ENCODE data around the gene MARK2. TPM values are rescaled to one million over a fixed set of nuclear protein-coding genes. Genes with fewer than 3 reads are reported as not detected.

Gene MARK2
- total RNA-seq, 4 donors from 2014 or later: 78.3 to 87.2 (median 81.2) TPM

GRCh38 chr11:63814383-63814736 lies 24.6 kb upstream of the MARK2 start:
- TF ChIP-seq, protein P1, sequence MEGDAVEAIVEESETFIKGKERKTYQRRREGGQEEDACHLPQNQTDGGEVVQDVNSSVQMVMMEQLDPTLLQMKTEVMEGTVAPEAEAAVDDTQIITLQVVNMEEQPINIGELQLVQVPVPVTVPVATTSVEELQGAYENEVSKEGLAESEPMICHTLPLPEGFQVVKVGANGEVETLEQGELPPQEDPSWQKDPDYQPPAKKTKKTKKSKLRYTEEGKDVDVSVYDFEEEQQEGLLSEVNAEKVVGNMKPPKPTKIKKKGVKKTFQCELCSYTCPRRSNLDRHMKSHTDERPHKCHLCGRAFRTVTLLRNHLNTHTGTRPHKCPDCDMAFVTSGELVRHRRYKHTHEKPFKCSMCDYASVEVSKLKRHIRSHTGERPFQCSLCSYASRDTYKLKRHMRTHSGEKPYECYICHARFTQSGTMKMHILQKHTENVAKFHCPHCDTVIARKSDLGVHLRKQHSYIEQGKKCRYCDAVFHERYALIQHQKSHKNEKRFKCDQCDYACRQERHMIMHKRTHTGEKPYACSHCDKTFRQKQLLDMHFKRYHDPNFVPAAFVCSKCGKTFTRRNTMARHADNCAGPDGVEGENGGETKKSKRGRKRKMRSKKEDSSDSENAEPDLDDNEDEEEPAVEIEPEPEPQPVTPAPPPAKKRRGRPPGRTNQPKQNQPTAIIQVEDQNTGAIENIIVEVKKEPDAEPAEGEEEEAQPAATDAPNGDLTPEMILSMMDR (IDR thresholded peaks at IDR 0.05): no peak
- TF ChIP-seq POLR2A (IDR thresholded peaks at IDR 0.05): no peak
- intact Hi-C loops (cut with DNase I; ENCODE audit: low total_unique reads): no loop called here
- H3K4me3 ChIP-seq (ENCODE audit: low read depth, poor library complexity, severe bottlenecking): peak overlapping the region; percentile 59
- WGBS, 2 donors: 26 to 29% methylated on average over 7 of the region's 7 CpGs
- no peak for DNase-seq (ENCODE audit: low spot score in 2 of 2)

DNA sequence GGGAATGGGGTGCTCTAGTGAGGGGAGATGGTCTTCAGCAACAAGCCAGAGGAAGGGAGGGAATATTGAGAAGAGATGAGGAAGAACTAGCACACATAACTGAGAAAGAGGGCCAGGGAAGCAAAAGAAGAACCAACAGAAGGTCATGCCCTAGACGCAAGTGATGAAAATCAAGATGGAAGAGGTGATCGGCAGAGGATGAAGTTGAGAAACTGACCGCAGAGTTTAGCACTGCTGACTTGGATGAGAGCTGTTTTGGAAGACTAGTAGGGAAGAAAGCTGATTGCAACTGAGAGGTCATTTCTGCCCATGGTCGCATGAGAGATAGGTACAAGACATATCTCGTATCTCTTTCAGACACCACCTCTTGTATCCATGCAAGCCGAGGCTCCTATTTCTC lies 22.7 kb upstream of the MARK2 start:
- DNase-seq (ENCODE audit: low spot score in 2 of 2): no peak

GRCh38 chr11:63816732-63817131 lies 22.2 kb upstream of the MARK2 start:
- DNase-seq (ENCODE audit: low spot score in 2 of 2): no peak
- intact Hi-C loops (cut with DNase I; ENCODE audit: low total_unique reads): no loop called here
- no peak for TF ChIP-seq POLR2A (IDR thresholded peaks at IDR 0.05)
- TF ChIP-seq, protein P1 (IDR thresholded peaks at IDR 0.05): no peak
- no peak overlapping the region for H3K4me3 ChIP-seq (ENCODE audit: low read depth, poor library complexity, severe bottlenecking)
- WGBS, 2 donors: 95 to 99% methylated on average over 3 of the region's 3 CpGs

More for the DNA sequence above, 22.7 kb upstream of the MARK2 start:
- intact Hi-C loops (cut with DNase I; ENCODE audit: low total_unique reads): no loop called here
- TF ChIP-seq, protein P1 (IDR thresholded peaks at IDR 0.05): no peak
- no peak for TF ChIP-seq POLR2A (IDR thresholded peaks at IDR 0.05)
- no peak overlapping the region for H3K4me3 ChIP-seq (ENCODE audit: low read depth, poor library complexity, severe bottlenecking)
- 89 to 90% methylated on average over 6 of the region's 6 CpGs for WGBS, 2 donors

- no peak for DNase-seq (ENCODE audit: low spot score in 2 of 2)
- 88 to 89% methylated on average over 27 of the region's 27 CpGs for WGBS, 2 donors
- intact Hi-C loops (cut with DNase I; ENCODE audit: low total_unique reads): no loop called here
- H3K4me3 ChIP-seq (ENCODE audit: low read depth, poor library complexity, severe bottlenecking): no peak overlapping the region
- TF ChIP-seq, protein P1 (IDR thresholded peaks at IDR 0.05): no peak
- no peak for TF ChIP-seq POLR2A (IDR thresholded peaks at IDR 0.05)
Observed at GRCh38 chr11:63817758-63818498, 21.0 kb upstream of the MARK2 start.

DNA sequence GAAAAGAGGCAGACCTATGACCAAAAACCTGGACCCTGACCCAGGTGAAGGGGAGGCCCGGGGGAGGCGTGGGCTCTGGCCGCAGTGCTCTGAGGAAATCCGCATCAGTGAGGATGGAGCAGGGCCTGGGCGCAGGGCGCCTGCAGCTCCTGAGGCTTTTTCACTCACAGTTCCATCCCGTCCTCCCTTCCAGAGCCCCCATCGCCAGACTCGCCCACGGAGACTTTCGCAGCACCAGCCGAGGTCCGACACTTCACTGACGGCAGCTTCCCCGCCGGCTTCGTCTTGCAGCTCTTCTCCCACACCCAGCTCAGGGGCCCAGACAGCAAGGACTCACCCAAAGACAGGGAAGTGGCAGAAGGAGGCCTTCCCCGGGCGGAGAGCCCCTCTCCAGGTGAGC lies 20.3 kb upstream of the MARK2 start:
- intact Hi-C loops (cut with DNase I; ENCODE audit: low total_unique reads): no loop called here

More for the DNA sequence above, 20.3 kb upstream of the MARK2 start:
- DNase-seq (ENCODE audit: low spot score in 2 of 2): no peak
- TF ChIP-seq POLR2A (IDR thresholded peaks at IDR 0.05): no peak
- TF ChIP-seq, protein P1 (IDR thresholded peaks at IDR 0.05): no peak
- no peak overlapping the region for H3K4me3 ChIP-seq (ENCODE audit: low read depth, poor library complexity, severe bottlenecking)
- WGBS, 2 donors: 95 to 98% methylated on average over 17 to 19 of the region's 19 CpGs
